ENCODE results near the gene ST6GALNAC6. TPM values are rescaled to one million over a fixed set of nuclear protein-coding genes. Genes with fewer than 3 reads are reported as not detected.
"Not testable (repeated sequence)": the region's sequence is repeated elsewhere in the genome, so short reads cannot be mapped to it uniquely, and the experiment has no call there.

ST6GALNAC6 gene
- total RNA-seq, 2 donors from 2014 or later: 53.4 to 67.2 TPM

GRCh38 chr9:127853312-127854183 is 45.9 kb downstream of the ST6GALNAC6 start:
- peaks cover 22 to 33% of the 10 kb centered on the region in 2 donors for H3K4me1 Mint-ChIP-seq (ENCODE audit: low read depth in 2 of 2)
- no peak for DNase-seq (ENCODE audit: low spot score)
- peak; percentile 7 to 18 for ATAC-seq
- peaks cover 10% of the 10 kb centered on the region for H3K9me3 Mint-ChIP-seq
- peaks cover 11% of the 10 kb centered on the region for H3K36me3 Mint-ChIP-seq
- H3K27ac Mint-ChIP-seq: peak overlapping the region; percentile 80
- H3K4me3 Mint-ChIP-seq: peak overlapping the region; percentile 91
- no peaks in the 10 kb centered on the region for H3K27me3 Mint-ChIP-seq

- H3K4me1 Mint-ChIP-seq (ENCODE audit: low read depth in 2 of 2): peaks cover 22 to 33% of the 10 kb centered on the region in 2 donors
- DNase-seq (ENCODE audit: low spot score) (no peak), ATAC-seq (no peak)
- peaks cover 12% of the 10 kb centered on the region for H3K9me3 Mint-ChIP-seq
- H3K4me3 Mint-ChIP-seq: peak overlapping the region; percentile 6
- H3K27ac Mint-ChIP-seq: peak overlapping the region in 1 of 2 donors; percentile 80
- H3K27me3 Mint-ChIP-seq: no peaks in the 10 kb centered on the region
- peaks cover 11% of the 10 kb centered on the region for H3K36me3 Mint-ChIP-seq
Observed at GRCh38 chr9:127852829-127853228, 46.6 kb downstream of the ST6GALNAC6 start.

GRCh38 chr9:127850286-127850830 is 49.0 kb downstream of the ST6GALNAC6 start:
- H3K27me3 Mint-ChIP-seq: no peaks in the 10 kb centered on the region

DNA sequence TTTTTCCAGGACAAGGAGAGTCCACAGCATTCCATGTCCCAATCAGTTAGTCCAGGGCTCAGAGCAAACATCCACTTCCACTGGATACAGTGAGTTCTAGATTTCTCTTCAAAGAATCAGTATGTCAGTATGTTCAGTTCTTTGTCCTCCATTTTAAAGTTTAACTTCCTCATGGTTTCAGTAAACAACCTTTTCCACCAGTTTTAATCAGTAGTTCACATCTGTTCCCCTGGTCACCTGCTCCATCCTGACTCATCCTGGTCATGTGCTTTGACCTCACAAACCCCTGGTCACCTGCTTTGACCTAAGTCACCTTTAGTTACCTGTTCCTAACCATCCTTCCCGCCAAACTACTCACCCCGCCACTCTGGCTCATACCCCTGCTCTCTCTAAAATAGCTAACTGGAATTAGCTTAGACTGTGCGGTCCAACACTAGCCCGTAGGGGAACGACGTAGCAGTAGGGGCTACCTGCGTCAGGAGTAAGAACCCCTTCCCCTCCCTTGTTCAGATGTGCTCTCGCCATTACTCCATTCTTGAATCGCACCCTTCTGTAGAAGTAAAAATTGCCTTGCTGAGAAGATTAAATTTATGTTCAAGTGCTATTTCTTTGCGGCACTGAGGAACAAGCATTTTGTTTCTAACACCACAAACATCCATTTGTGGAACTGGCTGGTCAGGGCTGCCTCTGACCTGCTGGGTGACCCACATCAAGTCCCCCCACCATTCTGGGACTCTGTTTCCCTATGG is 50.5 kb downstream of the ST6GALNAC6 start:
- peaks cover 12% of the 10 kb centered on the region for H3K9me3 Mint-ChIP-seq
- peaks cover 19 to 24% of the 10 kb centered on the region in 2 donors for H3K4me1 Mint-ChIP-seq (ENCODE audit: low read depth in 2 of 2)
- DNase-seq (ENCODE audit: low spot score): no peak
- ATAC-seq: no peak
- no peak overlapping the region for H3K27ac Mint-ChIP-seq
- no peak overlapping the region for H3K4me3 Mint-ChIP-seq
- no peaks in the 10 kb centered on the region for H3K27me3 Mint-ChIP-seq
- peaks cover 11% of the 10 kb centered on the region for H3K36me3 Mint-ChIP-seq

More at GRCh38 chr9:127850286-127850830, 49.0 kb downstream of the ST6GALNAC6 start:
- peaks cover 12% of the 10 kb centered on the region for H3K9me3 Mint-ChIP-seq
- H3K27ac Mint-ChIP-seq: no peak overlapping the region
- peaks cover 20 to 25% of the 10 kb centered on the region in 2 donors for H3K4me1 Mint-ChIP-seq (ENCODE audit: low read depth in 2 of 2)
- ATAC-seq (no peak), DNase-seq (ENCODE audit: low spot score) (no peak)
- H3K36me3 Mint-ChIP-seq: peaks cover 11% of the 10 kb centered on the region
- H3K4me3 Mint-ChIP-seq: no peak overlapping the region

- ATAC-seq: no peak
- Mint-ChIP-seq H3K9me3 (peaks cover 12% of the 10 kb centered on the region), H3K27ac (no peak overlapping the region), H3K36me3 (peaks cover 11% of the 10 kb centered on the region), H3K27me3 (no peaks in the 10 kb centered on the region), H3K4me1 (ENCODE audit: low read depth in 2 of 2) (peaks cover 16 to 20% of the 10 kb centered on the region in 2 donors), H3K4me3 (no peak overlapping the region)
- no peak for DNase-seq (ENCODE audit: low spot score)
Observed at GRCh38 chr9:127847833-127848755, 51.3 kb downstream of the ST6GALNAC6 start.

DNA sequence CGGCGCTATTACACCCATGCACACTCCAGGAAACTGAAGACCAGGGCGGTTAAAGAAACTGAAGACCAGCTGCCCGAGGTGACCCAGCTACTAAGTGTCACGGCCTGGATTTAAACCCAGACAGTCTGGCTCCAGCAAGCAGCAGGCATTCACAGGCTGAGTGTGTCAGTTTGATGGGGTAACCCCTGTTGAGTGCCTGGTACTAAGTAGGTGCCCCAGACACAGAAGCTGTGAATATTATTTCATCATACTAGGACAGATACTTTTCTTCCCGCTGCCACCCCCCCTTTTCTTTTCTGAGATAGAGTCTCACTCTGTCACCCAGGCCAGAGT is 52.3 kb downstream of the ST6GALNAC6 start:
- Mint-ChIP-seq H3K27ac (no peak overlapping the region), H3K4me1 (ENCODE audit: low read depth in 2 of 2) (peaks cover 14% of the 10 kb centered on the region in 2 donors), H3K36me3 (peaks cover 11% of the 10 kb centered on the region), H3K4me3 (no peak overlapping the region), H3K9me3 (peaks cover 12% of the 10 kb centered on the region), H3K27me3 (no peaks in the 10 kb centered on the region)
- peak; percentile 65 to 84 for ATAC-seq
- no peak for DNase-seq (ENCODE audit: low spot score)

DNA sequence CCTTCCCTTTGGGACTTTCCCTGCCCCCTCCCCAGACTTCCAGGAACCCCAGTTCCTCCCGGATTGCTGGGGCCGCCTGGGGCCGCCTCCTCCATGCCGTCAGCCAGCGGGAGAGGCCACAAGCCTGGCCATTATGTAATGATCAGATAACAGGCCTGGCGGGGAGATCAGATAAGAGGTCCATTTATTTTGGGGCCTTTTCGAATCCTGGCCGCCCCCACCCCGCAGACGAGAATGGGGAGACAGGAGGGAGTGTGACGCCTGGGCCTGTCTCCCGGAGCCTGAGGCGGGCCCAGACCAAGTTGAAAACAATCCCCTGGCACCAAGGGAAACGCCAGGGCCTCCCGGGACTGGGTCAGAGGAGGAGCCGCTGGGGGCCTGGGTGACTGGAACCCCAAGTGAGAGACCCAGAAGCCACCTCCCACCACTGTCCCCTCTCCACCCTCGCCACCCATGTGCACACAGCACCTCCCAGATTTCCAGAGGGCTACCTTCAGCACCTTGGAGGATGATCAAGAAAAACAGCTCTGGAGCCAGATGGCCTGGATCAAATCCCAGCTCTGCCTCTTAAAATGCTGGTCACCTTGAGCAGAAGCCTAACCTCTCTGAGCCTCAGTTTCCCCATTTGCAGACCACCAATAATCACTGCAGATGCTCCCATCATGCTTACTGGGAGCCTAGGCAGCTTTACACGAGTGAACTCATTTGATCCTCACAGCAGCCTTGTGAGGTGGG is 52.8 kb downstream of the ST6GALNAC6 start:
- Mint-ChIP-seq H3K9me3 (peaks cover 12% of the 10 kb centered on the region), H3K4me3 (no peak overlapping the region), H3K36me3 (peaks cover 11% of the 10 kb centered on the region), H3K4me1 (ENCODE audit: low read depth in 2 of 2) (peaks cover 8 to 9% of the 10 kb centered on the region in 2 donors), H3K27ac (no peak overlapping the region), H3K27me3 (no peaks in the 10 kb centered on the region)
- ATAC-seq: no peak
- DNase-seq (ENCODE audit: low spot score): no peak

DNA sequence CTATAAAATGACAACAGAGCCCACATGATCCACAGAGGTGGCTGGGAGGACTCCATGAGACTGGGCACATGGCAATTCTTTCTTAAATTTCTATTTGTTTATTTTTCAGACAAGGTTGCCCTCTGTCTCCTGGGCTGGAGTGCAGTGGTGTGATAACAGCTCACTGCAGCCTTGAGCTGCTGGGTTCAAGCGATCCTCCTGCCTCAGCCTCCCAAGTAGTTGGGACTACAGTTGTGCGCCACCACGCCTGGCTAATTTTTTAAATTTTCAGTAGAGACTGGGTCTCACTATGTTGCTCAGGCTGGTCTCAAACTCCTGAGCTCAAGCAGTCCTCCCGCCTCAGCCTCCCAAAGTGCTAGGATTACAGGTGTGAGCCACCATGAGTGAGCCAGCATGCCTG is 53.8 kb downstream of the ST6GALNAC6 start:
- H3K4me3 Mint-ChIP-seq; H3K4me1 Mint-ChIP-seq (ENCODE audit: low read depth in 2 of 2); DNase-seq (ENCODE audit: low spot score); H3K27ac Mint-ChIP-seq; ATAC-seq; H3K27me3 Mint-ChIP-seq: not testable (repeated sequence)
- Mint-ChIP-seq H3K36me3 (peaks cover 11% of the 10 kb centered on the region), H3K9me3 (peaks cover 12% of the 10 kb centered on the region)

- H3K27me3 Mint-ChIP-seq: no peaks in the 10 kb centered on the region
- no peak overlapping the region for H3K27ac Mint-ChIP-seq
- no peak overlapping the region for H3K4me3 Mint-ChIP-seq
Observed at GRCh38 chr9:127844821-127845359, 54.5 kb downstream of the ST6GALNAC6 start.

GRCh38 chr9:127841087-127841835 is 58.1 kb downstream of the ST6GALNAC6 start:
- Mint-ChIP-seq H3K4me3 (no peak overlapping the region), H3K27ac (no peak overlapping the region), H3K27me3 (no peaks in the 10 kb centered on the region), H3K36me3 (no peaks in the 10 kb centered on the region), H3K4me1 (ENCODE audit: low read depth in 2 of 2) (no peaks in the 10 kb centered on the region), H3K9me3 (no peaks in the 10 kb centered on the region)
- DNase-seq (ENCODE audit: low spot score) (no peak), ATAC-seq (no peak)

More at GRCh38 chr9:127844821-127845359, 54.5 kb downstream of the ST6GALNAC6 start:
- Mint-ChIP-seq H3K36me3 (peaks cover 11% of the 10 kb centered on the region), H3K9me3 (peaks cover 12% of the 10 kb centered on the region), H3K4me1 (ENCODE audit: low read depth in 2 of 2) (peaks cover 6 to 8% of the 10 kb centered on the region in 2 donors)
- DNase-seq (ENCODE audit: low spot score): no peak
- no peak for ATAC-seq

GRCh38 chr9:127838375-127839078 is 60.9 kb downstream of the ST6GALNAC6 start:
- H3K9me3 Mint-ChIP-seq: no peaks in the 10 kb centered on the region
- no peaks in the 10 kb centered on the region for H3K27me3 Mint-ChIP-seq
- H3K4me3 Mint-ChIP-seq: no peak overlapping the region
- no peak overlapping the region for H3K27ac Mint-ChIP-seq
- no peaks in the 10 kb centered on the region for H3K36me3 Mint-ChIP-seq
- DNase-seq (ENCODE audit: low spot score): no peak
- peak; percentile 17 to 29 for ATAC-seq
- H3K4me1 Mint-ChIP-seq (ENCODE audit: low read depth in 2 of 2): no peaks in the 10 kb centered on the region
